Peyer's patch (tissue), 4 donors: ENCODE data around the gene BRD9. TPM values are rescaled to one million over a fixed set of nuclear protein-coding genes. Genes with fewer than 3 reads are reported as not detected.

ENCODE experiments used
- DNase-seq, 3 donors: peaks; one replicate each; pipeline ENCODE4 v3.0.0-alpha.2; 2017 to 2019
- H3K27ac ChIP-seq, 4 donors: fragments of 200-600 bp; sonication (generic); one replicate each; pipeline ENCODE4 v1.5.1; 2016 to 2019
- H3K27me3 ChIP-seq, 2 donors: fragments of 200-600 bp; sonication (generic); one replicate each; pipeline ENCODE4 v1.5.1; 2019
- H3K36me3 ChIP-seq, 3 donors: fragments of 200-600 bp; sonication (generic); one replicate each; pipeline ENCODE4 v1.5.1; 2016 to 2019
- H3K4me1 ChIP-seq, 4 donors: fragments of 200-600 bp; sonication (generic); one replicate each; pipeline ENCODE4 v1.5.1; 2016 to 2019
- H3K4me3 ChIP-seq, 4 donors: fragments of 200-600 bp; sonication (generic); 1 replicate in 3 of 4; 2 replicates in 1 of 4; pipeline ENCODE4 v1.5.1; 2016 to 2019; ENCODE audit warnings: mild to moderate bottlenecking in 1 of 4
- H3K9me3 ChIP-seq, 4 donors: fragments of 200-600 bp; sonication (generic); one replicate each; pipeline ENCODE4 v1.5.1; 2016 to 2019; ENCODE audit warnings: mild to moderate bottlenecking in 1 of 4
- POLR2A ChIP-seq, 2 donors: fragments of 450-650 bp; IDR thresholded peaks; one replicate each; pipeline ENCODE4 v1.5.1; 2017; ENCODE audit warnings: antibody characterized with exemption in 2 of 2, mild to moderate bottlenecking in 2 of 2, moderate library complexity in 2 of 2
- total RNA-seq, 4 donors: library from RNA; depleted of rRNA; stranded (reverse); fragments of >200 nt; gene quantifications; one replicate each; pipeline ENCODE4 v1.1.0, GENCODE V29; 2016
- TF ChIP-seq, protein P1 (sequence below), 6 experiments: fragments of 450-650 bp in 4 of 6; fragments of 200-600 bp in 2 of 6; sonication (generic) in 1 of 6; IDR thresholded peaks; one replicate each; pipeline ENCODE4 v1.5.1; 2017 to 2019; ENCODE audit warnings: antibody characterized with exemption in 6 of 6, mild to moderate bottlenecking in 3 of 6, moderate library complexity in 1 of 6

BRD9 gene
- total RNA-seq, 4 donors from 2014 or later: 36.4 to 90.8 (median 65.4) TPM

GRCh38 chr5:903756-904096 lies 11.1 kb upstream of the BRD9 start:
- no peaks in the 10 kb centered on the region for H3K4me1 ChIP-seq
- TF ChIP-seq POLR2A (IDR thresholded peaks at IDR 0.05): no peak
- TF ChIP-seq, protein P1, sequence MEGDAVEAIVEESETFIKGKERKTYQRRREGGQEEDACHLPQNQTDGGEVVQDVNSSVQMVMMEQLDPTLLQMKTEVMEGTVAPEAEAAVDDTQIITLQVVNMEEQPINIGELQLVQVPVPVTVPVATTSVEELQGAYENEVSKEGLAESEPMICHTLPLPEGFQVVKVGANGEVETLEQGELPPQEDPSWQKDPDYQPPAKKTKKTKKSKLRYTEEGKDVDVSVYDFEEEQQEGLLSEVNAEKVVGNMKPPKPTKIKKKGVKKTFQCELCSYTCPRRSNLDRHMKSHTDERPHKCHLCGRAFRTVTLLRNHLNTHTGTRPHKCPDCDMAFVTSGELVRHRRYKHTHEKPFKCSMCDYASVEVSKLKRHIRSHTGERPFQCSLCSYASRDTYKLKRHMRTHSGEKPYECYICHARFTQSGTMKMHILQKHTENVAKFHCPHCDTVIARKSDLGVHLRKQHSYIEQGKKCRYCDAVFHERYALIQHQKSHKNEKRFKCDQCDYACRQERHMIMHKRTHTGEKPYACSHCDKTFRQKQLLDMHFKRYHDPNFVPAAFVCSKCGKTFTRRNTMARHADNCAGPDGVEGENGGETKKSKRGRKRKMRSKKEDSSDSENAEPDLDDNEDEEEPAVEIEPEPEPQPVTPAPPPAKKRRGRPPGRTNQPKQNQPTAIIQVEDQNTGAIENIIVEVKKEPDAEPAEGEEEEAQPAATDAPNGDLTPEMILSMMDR (IDR thresholded peaks at IDR 0.05): no peak
- H3K36me3 ChIP-seq: no peaks in the 10 kb centered on the region
- no peak overlapping the region for H3K4me3 ChIP-seq
- H3K27me3 ChIP-seq: no peaks in the 10 kb centered on the region
- H3K27ac ChIP-seq: no peak overlapping the region
- no peaks in the 10 kb centered on the region for H3K9me3 ChIP-seq
- no peak for DNase-seq

GRCh38 chr5:902129-902916 lies 9.7 kb upstream of the BRD9 start:
- Histone ChIP-seq H3K4me1 (no peaks in the 10 kb centered on the region), H3K4me3 (no peak overlapping the region), H3K36me3 (no peaks in the 10 kb centered on the region), H3K27me3 (no peaks in the 10 kb centered on the region), H3K27ac (no peak overlapping the region), H3K9me3 (no peaks in the 10 kb centered on the region)
- TF ChIP-seq, protein P1 (IDR thresholded peaks at IDR 0.05): no peak
- no peak for TF ChIP-seq POLR2A (IDR thresholded peaks at IDR 0.05)
- DNase-seq: no peak

DNA sequence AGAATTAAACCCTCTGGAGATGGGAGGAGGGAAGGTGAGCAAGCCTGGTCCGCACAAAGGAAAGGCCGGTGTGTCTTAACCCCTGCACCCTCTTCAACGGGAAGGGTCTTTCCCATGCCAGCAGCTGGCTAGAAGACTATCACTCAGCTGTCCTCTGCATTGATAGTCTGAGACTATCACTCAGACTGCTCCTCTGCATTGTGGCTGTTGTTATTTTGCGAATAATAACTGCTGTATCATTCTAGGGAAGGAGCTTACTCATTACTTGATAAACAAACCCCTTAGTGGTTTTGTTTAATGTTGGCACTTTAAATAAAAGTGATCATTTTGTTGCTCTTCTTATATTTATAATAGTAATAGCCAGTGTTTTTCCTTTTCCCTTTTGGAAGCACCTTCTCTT lies 8.2 kb upstream of the BRD9 start:
- H3K9me3 ChIP-seq: no peaks in the 10 kb centered on the region
- no peak for TF ChIP-seq POLR2A (IDR thresholded peaks at IDR 0.05)
- TF ChIP-seq, protein P1 (IDR thresholded peaks at IDR 0.05): no peak
- peak in 1 of 3 donors; percentile 10 for DNase-seq
- H3K27ac ChIP-seq: no peak overlapping the region
- H3K36me3 ChIP-seq: no peaks in the 10 kb centered on the region
- H3K4me1 ChIP-seq: no peaks in the 10 kb centered on the region
- no peaks in the 10 kb centered on the region for H3K27me3 ChIP-seq
- H3K4me3 ChIP-seq: no peak overlapping the region

- Histone ChIP-seq H3K4me1 (peaks cover 0 to 21% (median 13%) of the 10 kb centered on the region in 4 donors), H3K36me3 (peaks cover 0 to 17% (median 0%) of the 10 kb centered on the region in 3 donors), H3K27ac (no peak overlapping the region), H3K9me3 (no peaks in the 10 kb centered on the region), H3K27me3 (no peaks in the 10 kb centered on the region), H3K4me3 (no peak overlapping the region)
- DNase-seq: peak in 1 of 3 donors; percentile 36
- TF ChIP-seq, protein P1 (IDR thresholded peaks at IDR 0.05): no peak
- TF ChIP-seq POLR2A (IDR thresholded peaks at IDR 0.05): no peak
These were observed 1.1 kb upstream of the BRD9 start for GRCh38 chr5:893711-894110.

GRCh38 chr5:893137-893506 lies 521 bp upstream of the BRD9 start:
- H3K27me3 ChIP-seq: no peaks in the 10 kb centered on the region
- no peaks in the 10 kb centered on the region for H3K9me3 ChIP-seq
- no peak for TF ChIP-seq POLR2A (IDR thresholded peaks at IDR 0.05)
- TF ChIP-seq, protein P1 (IDR thresholded peaks at IDR 0.05): no peak
- H3K36me3 ChIP-seq: peaks cover 0 to 23% (median 0%) of the 10 kb centered on the region in 3 donors
- peak overlapping the region in 2 of 4 donors; percentile 90 to 95 for H3K27ac ChIP-seq
- DNase-seq: no peak
- H3K4me3 ChIP-seq: peak overlapping the region; percentile 75 to 95 (median 78)
- peaks cover 0 to 21% (median 13%) of the 10 kb centered on the region in 4 donors for H3K4me1 ChIP-seq
